Stimulated activated CD8-positive, alpha-beta memory T cell treated with anti-CD3 and anti-CD28 coated beads, Interleukin-15, amount 100 ng/mL, for 24 hours (primary cell): Measurements from ENCODE around the gene PCYT2.

ENCODE experiments used
- DNase-seq: peaks from one replicate; pipeline ENCODE4 v3.0.0-alpha.2; 2020; ENCODE audit warnings: low read depth

PCYT2 gene

DNA sequence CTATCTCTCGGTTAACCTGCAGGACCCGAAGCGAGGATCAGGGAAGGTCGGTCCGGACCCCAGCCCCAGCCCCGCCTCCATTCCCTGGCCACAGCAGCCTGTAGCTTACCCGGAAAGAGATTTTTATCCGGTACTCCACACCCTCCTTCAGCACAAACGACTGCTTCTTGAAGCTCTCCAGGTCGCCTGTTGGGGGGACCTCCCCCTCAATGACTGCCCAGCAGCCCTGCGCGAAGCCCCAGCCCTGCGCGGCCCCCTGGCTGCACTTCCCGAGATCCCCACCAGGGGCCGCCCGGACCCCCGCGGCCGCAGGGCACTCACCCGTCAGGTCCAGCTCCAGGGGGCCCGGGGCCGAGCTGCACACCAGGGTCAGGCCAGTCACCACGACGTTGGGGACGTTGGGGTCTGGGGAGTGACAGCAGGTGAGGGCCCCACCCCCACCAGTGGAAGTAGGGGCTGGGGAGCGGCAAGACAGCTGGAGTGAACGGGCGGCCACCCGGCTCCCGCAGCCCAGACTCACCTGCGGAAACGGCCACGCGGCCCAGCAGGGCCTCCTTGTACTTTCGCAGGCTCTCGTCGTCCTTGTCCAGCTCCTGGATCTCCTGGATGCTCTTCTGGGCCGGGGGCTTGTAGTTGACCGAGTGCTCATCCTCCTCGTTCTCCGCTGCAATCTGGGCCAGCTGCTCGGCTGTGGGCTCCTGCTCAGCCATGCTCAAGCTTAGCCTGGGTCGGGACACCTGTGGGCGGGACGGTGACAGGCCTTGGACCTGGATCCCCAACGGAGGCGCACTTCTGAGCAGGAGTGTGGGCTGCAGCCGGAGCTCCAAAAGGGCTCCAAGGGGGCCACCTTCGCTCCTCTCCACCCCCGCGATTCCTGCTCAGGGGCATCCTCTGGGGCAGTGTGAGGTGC, 41.7 kb downstream of the PCYT2 start:
- DNase-seq, result peak; percentile 41

DNA sequence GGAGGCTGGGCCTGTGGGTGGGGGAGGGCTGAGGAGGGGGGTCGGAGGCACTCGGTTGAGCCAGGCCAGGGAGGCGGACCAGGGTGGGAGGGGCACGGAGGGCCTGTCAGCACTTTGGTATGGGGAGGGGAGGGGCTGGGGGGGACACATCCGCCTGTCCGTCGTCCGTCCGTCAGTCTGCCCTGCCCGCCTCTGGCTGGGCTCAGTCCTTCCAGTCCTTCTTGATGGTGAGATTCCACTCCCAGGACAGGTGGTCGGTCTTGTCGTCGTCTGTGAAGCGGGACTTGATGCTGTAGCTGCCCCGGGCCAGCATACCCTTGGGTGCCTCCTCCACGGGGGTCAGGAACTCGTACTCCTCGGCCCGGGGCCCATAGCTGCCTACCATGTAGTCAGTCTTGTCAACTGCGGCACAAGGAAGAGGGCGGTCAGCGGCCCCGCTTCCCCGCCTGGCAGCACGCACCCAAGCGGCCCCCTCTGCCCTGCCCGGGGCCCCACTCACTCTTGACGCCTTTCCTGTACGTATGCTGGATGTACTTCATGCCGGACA, 42.5 kb downstream of the PCYT2 start:
- DNase-seq, result no peak

DNA sequence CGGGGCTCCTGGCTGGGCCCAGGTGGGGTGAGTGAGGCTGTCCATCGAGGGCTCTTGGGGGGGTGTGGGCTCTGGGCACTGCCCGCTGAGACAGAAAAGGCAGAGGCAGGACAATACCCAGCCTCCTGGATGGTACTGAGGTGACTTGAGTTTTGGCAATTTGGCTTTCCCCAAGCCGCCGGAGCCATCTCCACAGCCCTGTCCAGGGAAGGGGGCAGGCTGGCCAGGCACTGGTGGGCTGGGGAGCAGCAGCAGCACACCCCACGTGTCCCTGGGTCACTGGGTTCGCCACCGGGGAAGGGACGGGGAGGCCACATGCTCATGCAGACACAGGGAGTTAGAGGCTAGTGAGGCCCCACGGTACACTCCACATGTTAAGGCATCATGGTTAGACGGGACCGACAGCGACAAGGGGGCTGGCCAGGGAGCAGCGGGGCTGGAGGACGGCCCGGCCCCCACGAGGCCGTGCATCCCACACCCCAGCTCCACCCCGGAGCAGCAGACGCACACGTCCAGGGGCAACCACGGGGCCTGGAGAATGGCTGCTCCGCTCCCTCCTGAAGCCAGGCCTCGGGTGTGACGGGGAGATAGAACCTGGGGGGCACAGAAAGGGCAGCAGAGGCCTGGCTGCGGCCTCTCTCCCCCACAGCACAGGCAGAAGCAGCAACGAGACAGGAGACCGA, 43.1 kb downstream of the PCYT2 start:
- DNase-seq, result no peak

DNA sequence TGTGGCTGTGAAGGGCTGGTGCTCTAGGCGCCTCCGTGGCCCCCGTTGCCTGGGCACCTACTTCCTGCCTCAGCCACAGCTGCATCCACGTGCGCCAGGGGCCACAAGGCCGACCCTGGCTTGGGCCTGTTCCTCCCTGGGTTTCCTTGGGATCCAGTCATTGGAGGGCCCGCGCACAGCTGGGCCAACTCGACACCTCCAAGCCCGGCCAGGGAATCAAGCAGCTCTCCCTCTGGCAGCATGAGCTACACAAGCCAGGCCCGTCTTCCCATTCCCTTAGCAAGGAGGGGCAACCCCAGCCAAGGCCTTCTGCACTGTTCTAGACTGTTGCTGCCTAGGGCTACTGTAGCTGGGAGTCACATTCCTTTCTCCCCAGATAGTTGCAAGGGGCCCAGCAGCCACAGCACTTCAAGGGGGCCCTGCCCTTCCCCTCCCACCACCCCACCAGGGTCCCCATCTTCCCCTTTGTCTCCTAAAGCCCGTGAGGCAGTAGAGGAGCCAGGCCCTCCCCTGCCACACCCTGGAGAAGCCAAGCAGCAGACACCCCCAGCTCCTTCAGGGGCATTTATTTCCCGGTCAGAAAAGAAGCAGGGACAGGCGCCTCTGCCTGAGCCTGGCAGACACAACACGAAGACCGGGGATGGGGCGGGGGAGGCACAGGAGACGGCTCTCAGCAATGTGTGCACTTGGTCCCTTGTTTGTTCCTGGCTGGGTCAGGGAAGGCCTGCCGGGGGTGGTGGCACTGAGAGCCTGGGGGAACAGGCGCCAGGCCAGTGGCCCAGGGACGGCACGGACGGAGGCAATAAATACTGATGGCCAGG, 43.8 kb downstream of the PCYT2 start:
- no peak for DNase-seq

DNA sequence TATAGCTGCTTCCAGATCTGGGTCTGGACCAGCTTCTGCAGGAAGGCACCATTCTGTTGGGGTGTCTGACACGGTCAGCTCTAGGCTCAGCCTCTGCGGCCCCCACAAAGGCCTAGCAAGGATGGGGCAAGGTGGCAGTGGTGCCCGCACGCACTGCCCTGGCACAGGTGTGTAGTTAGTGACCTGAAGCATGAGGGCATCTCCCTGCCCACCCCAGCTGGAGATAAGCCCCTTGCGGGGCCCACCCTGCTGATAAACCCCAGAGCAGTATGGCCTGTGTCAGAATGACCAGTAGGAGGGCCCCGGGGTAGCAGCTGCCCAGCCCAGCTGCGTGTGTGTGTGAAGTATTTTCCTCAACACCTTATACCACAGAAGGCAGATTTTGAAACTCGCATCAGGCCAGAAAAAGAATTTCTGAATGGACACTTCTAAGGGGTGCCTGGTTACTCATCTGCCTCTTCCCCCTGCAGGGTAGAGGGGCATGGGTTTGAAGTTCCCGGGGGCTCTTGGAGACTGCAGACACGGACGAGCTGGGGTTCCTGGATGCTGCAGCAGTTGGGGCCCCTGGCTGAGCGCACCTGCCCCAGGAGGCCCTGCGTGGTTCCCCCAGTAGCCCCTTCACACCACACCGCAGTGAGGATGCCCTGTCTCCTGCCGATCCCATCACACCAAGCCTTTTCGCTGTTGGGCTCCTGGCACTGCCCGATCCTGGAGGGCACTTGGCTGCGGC, 44.6 kb downstream of the PCYT2 start:
- no peak for DNase-seq

GRCh38 chr17:81865733-81866439, 45.3 kb downstream of the PCYT2 start:
- DNase-seq, result no peak

DNA sequence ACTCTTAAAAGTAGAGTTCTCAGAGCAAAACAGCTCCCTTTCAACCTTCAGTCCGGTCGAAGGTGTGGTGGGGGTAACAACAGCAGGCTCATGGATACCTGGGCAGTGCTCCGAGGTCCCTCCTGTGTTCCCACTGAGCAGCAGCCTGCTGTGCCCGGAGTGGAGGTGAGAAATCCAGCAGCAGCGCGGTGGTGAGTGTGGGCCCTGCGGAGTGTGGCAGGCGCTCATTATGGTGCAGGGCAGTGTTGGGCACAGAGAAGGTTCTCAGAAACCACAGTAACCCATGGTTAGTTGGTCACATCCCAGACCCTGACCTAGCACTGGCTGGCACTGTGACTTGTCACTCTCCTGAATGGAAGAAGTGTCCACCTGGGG, 45.9 kb downstream of the PCYT2 start:
- DNase-seq, result no peak

- no peak for DNase-seq
Observed at GRCh38 chr17:81863833-81864768, 47.1 kb downstream of the PCYT2 start.

DNA sequence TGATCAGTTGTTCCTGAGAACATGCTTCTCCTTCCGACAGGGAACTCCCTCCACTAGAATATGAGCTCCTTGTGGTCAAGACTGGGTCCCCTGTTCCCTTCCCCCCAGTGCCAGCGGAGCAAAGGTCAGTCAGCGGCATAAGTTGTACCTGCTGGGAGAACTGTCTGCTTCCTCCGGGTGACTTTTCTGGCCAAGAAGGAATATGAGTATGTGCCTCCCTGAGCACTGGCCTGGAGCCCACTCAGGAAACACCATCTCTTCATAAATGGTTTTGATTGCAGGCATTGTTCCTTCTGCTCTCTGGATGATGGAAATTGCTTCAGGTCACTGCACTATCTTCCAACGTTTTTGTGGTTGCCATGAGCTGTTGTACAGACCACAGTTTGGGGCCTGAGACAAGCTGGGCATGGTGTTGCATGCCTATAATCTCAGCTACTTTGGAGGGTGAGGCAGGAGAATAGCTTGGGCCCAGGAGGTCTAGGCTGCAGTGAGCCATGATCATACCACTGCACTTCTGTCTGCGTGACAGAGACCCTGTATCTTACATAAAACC, 48.0 kb downstream of the PCYT2 start:
- DNase-seq, result no peak

DNA sequence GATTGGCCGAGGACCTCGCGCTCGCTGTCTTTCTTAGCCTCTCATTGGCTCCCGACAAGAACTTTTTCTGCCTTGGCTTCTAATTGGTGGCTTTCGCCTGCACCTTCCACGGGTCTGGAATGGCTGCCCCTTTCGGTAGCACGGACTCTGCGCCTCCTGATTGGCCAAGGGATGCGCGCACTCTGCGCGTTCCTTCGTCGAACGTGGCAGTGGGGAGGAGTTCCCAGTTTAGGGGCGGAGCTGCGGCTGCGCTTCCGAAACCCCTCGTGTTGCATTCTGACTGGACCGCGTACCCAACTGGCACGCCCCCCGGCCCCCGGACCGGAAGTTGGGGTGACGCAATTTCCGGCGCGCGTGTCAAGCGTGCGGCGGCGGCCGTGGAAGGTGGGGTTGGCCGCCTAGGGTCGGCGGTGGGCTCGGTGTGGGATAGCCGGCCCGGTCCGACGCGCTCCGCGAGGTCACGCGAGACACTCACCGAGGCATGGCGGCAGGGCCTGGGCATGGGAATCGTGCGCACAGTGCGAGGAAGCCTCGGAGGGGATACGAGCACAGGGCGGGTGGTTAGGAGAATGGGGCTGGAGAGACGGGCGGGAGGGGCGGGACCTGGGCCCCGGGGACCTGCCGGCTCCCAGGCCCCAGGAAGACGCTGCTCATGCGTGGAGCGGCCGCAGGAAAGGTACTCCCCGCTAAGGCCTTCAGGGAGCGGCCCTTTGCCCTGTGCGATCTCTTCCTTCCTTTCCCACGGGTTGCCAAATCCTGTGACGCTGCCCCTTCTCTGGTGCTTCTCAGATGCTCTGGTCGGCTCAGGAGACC, 50.2 kb downstream of the PCYT2 start:
- DNase-seq, result peak; percentile 100

- peak; percentile 88 for DNase-seq
Observed at GRCh38 chr17:81859906-81860755, 51.1 kb downstream of the PCYT2 start, which contains the start of gene P4HB. Gene P4HB (minus strand): TSS chr17:81860535. CDS start chr17:81860471, 64 bp downstream.

DNA sequence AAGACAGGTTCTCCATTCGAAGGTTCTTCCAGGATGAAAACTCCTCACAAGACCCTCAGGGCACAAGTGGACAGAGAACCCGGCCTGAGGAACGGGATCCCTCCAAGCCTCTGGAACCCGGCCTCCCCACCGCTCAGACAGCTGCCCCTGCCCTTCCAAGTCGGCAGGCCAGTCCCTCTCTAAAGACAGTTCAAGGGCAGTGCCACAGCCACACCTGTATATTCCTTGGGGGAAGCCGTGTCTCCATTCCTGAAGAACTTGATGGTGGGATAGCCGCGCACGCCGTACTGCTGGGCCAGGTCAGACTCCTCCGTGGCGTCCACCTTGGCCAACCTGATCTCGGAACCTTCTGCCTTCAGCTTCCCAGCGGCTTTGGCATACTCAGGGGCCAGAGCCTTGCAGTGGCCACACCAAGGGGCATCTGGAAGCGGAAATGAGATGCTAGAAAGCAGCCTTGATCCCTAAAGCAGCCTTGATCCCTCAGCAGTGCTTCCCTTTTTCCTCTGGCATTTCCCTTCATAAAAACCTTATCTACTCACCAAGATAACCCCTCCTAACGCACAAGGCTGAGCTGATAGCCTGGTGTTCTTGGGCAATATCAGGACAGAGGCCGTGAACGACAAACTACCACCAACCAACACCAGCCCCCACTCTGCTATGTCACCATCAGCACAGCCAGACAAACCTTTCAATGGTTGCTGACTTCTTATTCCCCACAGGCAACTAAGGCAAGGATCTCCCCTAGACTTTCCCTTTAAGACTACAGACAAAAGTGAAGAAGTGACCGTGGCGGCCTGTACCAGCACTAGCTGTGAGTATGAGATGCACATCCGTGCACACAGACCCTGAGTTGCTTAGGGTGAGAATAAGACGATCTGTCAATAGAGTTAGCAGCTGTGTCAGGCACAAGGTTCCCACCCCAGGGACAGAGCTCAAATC, 52.0 kb downstream of the PCYT2 start:
- DNase-seq, result no peak

- DNase-seq, result no peak
Observed at GRCh38 chr17:81858170-81858966, 52.8 kb downstream of the PCYT2 start.

DNA sequence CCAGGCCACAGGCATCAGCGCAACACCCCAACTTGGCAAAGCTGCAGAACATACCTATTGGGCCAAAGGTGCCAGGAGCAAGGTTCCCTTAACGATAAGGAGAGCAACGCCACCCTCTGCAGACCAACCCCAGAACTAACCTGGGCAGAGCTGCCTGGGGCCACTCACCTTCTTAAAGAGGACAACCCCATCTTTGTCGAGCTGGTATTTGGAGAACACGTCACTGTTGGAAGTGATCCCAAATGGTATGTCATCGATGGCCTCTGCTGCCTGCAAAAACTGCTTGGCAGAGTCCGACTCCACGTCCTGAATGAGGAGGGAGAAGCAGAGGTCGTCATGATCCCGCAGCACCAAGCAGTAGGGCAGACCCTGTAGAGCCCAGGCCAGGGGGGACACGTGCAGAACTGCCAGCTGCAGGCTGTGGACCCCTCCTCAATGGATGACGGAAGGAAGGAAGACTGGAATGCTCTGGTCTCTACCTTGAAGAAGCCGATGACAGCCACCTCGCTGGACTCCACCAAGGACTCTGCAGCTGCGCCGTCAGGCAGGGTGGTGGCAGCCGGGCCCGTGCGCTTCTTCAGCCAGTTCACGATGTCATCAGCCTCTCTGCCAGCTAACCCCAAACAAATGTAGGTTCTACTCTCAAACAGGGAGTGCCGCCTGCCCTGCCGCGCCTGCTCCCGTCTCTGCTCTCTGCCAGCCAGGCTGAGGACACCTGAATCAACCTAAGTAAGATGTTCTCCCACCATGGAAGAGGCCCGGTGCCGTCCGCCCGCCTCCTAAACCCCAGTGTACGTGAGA, 56.0 kb downstream of the PCYT2 start:
- DNase-seq, result no peak

GRCh38 chr17:81852237-81852636, 59.0 kb downstream of the PCYT2 start:
- no peak for DNase-seq
